DND-41 (cell line): ENCODE results near the gene DNASE2.

Experiments used
- ATAC-seq: fragments of 200-7000 bp; cut with Tn5 transposase; 3 replicates; pipeline ENCODE4 v1.9.1; 2021; ENCODE audit warnings: low read depth; ENCODE audit not compliant: insufficient read depth
- DNase-seq: peaks from one replicate; pipeline ENCODE4 v3.0.0-alpha.2; 2020
- H2AFZ ChIP-seq: 2 replicates; pipeline ENCODE4 v1.6.0; 2012; ENCODE audit warnings: low read depth, low read length
- H3K27ac ChIP-seq: 2 replicates; pipeline ENCODE4 v1.5.1; 2012; ENCODE audit warnings: low read length, inconsistent platforms
- H3K27me3 ChIP-seq: fragments of 200-600 bp; sonication (generic); 2 replicates; pipeline ENCODE4 v1.6.0; 2012; ENCODE audit warnings: low read length, mild to moderate bottlenecking, inconsistent platforms; ENCODE audit not compliant: insufficient read depth, poor library complexity
- H3K36me3 ChIP-seq: 2 replicates; pipeline ENCODE4 v1.5.1; 2012; ENCODE audit warnings: low read length, inconsistent platforms; ENCODE audit not compliant: insufficient read depth
- H3K4me1 ChIP-seq: 2 replicates; pipeline ENCODE4 v1.5.1; 2012; ENCODE audit warnings: mild to moderate bottlenecking, low read length; ENCODE audit not compliant: insufficient read depth
- H3K4me2 ChIP-seq: 2 replicates; pipeline ENCODE4 v1.6.0; 2012; ENCODE audit warnings: mild to moderate bottlenecking, moderate library complexity, low read length, inconsistent platforms; ENCODE audit not compliant: insufficient read depth
- H3K4me3 ChIP-seq, 2 experiments: fragments of 200-600 bp in 1 of 2; shearing (Covaris generic) in 1 of 2; 2 replicates each; pipeline ENCODE4 v1.5.1; 2012 to 2016; ENCODE audit warnings: inconsistent platforms in 2 of 2, low read length in 2 of 2, mild to moderate bottlenecking in 2 of 2, low read depth in 1 of 2, moderate library complexity in 1 of 2
- H3K79me2 ChIP-seq: 2 replicates; pipeline ENCODE4 v1.6.0; 2012; ENCODE audit warnings: low read length, inconsistent platforms; ENCODE audit not compliant: insufficient read depth
- H3K9ac ChIP-seq: 2 replicates; pipeline ENCODE4 v1.6.0; 2012; ENCODE audit warnings: low read depth, mild to moderate bottlenecking, inconsistent platforms, low read length, moderate library complexity
- H3K9me3 ChIP-seq: 2 replicates; pipeline ENCODE4 v1.5.1; 2012; ENCODE audit warnings: low read length, moderate library complexity, mild to moderate bottlenecking, inconsistent platforms; ENCODE audit not compliant: insufficient read depth, severe bottlenecking
- H4K20me1 ChIP-seq: 2 replicates; pipeline ENCODE4 v1.6.0; 2012; ENCODE audit warnings: low read length; ENCODE audit not compliant: insufficient read depth
- EZH2 ChIP-seq: IDR thresholded peaks from 3 replicates; pipeline ENCODE4 v1.6.1; 2012; ENCODE audit warnings: borderline replicate concordance, low read depth, mild to moderate bottlenecking, moderate library complexity, low read length, inconsistent platforms; ENCODE audit not compliant: severe bottlenecking
- TF ChIP-seq, protein P1 (sequence below): IDR thresholded peaks from 2 replicates; pipeline ENCODE4 v1.5.1; 2012; ENCODE audit warnings: borderline replicate concordance, low read length, moderate library complexity, mild to moderate bottlenecking; ENCODE audit not compliant: poor library complexity, severe bottlenecking; ENCODE audit errors: extremely low read depth

DNASE2 gene

DNA sequence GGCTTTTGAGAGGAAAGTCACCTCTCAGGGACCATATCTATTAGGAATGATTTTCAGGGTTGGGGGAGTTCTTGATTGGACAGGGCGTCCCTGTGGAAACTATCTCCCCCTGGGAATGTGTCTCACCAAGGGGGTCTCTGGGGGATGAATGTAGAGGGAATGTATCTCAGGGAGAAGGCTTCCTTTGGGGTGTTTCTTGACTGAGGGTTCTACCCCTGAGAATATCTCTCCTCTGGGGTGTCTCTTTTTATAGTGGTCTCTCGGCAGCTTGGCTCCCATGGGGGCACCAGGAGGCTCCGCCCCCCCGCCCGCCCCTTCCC lies 47.9 kb downstream of the DNASE2 start:
- peak overlapping the region; percentile 16 to 60; a peak in 3 of 4 replicates for H3K4me3 ChIP-seq
- no peak for DNase-seq

DNA sequence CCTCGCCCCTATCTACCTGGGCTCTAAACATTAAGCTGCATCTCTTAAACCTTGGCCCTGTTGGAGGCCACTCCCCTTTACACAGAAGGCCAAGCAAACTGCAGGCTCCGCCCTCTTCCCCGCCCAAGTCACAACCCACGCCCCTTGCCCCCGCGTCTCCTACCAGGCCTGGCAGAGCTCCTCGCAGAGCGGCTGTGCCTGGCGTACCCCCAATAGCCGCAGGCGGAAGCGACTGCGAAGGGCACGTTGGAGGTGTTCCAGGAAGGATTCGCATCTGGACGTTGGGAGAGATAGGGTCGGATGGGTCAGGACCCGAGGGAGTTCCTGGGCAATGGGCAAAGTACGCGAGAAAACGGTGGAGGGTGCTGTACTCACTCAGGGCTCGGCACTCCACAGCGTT lies 52.8 kb downstream of the DNASE2 start:
- H2AFZ ChIP-seq: peak overlapping the region; percentile 50; the same call in 1 of the 2 replicates

More for the DNA sequence above, 47.9 kb downstream of the DNASE2 start:
- Histone ChIP-seq H4K20me1 (peaks cover 7% of the 10 kb centered on the region), H3K27ac (peak overlapping the region; percentile 48; the same call in 1 of the 2 replicates), H3K9me3 (no peaks in the 10 kb centered on the region), H3K36me3 (no peaks in the 10 kb centered on the region), H3K27me3 (no peaks in the 10 kb centered on the region), H2AFZ (peak overlapping the region; percentile 47), H3K4me2 (peak overlapping the region; percentile 89), H3K4me1 (peaks cover 40% of the 10 kb centered on the region), H3K79me2 (no peaks in the 10 kb centered on the region), H3K9ac (peak overlapping the region; percentile 46)
- TF ChIP-seq, protein P1, sequence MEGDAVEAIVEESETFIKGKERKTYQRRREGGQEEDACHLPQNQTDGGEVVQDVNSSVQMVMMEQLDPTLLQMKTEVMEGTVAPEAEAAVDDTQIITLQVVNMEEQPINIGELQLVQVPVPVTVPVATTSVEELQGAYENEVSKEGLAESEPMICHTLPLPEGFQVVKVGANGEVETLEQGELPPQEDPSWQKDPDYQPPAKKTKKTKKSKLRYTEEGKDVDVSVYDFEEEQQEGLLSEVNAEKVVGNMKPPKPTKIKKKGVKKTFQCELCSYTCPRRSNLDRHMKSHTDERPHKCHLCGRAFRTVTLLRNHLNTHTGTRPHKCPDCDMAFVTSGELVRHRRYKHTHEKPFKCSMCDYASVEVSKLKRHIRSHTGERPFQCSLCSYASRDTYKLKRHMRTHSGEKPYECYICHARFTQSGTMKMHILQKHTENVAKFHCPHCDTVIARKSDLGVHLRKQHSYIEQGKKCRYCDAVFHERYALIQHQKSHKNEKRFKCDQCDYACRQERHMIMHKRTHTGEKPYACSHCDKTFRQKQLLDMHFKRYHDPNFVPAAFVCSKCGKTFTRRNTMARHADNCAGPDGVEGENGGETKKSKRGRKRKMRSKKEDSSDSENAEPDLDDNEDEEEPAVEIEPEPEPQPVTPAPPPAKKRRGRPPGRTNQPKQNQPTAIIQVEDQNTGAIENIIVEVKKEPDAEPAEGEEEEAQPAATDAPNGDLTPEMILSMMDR: no peak
- no peak for TF ChIP-seq EZH2
- ATAC-seq: no peak

DNA sequence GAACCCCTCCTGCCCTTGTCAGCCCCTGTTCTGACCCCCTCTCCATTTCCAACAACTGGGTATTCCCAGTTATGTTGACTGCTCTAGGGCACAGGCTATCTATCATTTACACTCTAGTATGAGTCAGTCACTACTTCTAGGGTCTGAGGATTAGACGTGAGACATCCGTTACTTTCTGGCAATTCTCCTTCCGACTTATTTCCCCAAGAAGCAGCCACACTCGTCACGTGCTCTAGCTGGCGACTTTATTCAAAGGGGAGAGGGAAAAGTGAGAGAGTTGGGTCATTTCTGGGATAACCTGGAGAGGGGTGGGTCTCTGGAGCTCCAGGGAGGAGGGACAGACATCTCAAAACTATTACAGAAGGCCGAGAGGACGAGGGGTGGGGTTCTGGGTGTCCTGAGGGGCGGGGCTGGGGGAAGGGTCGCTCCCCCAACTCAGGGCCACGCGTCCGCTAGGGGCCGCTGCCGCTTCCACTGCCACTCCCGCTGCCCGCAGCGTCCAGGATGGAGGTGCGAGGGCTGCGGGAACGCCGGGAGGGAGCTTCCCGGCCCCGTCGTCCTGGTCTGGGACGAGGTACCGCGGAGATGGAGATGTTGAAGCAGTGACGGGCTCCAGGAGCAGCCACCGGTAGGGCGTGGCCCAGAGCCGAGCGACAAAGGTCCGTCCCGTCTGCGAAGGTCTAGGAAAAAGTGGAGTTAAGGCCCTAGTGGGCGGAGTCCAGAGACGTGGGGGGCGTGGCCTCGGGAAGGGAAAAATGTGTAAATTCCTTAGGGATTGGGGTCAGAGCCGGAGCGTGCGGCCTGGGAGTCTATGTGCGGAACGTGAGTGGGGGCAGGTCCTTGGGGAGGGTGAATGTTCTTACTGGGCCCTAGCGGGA lies 55.8 kb downstream of the DNASE2 start:
- DNase-seq (no peak), ATAC-seq (no peak)
- Histone ChIP-seq H3K79me2 (no peaks in the 10 kb centered on the region), H2AFZ (no peak overlapping the region), H4K20me1 (no peaks in the 10 kb centered on the region), H3K27ac (no peak overlapping the region), H3K27me3 (no peaks in the 10 kb centered on the region), H3K4me3 (no peak overlapping the region), H3K9me3 (no peaks in the 10 kb centered on the region), H3K36me3 (no peaks in the 10 kb centered on the region), H3K9ac (no peak overlapping the region), H3K4me2 (no peak overlapping the region), H3K4me1 (peaks cover 7% of the 10 kb centered on the region)
- TF ChIP-seq EZH2: no peak
- TF ChIP-seq, protein P1: no peak

More for the DNA sequence above, 52.8 kb downstream of the DNASE2 start:
- Histone ChIP-seq H3K27me3 (no peaks in the 10 kb centered on the region), H3K9me3 (no peaks in the 10 kb centered on the region), H3K4me2 (peak overlapping the region; percentile 64), H3K27ac (no peak overlapping the region; the same call in 1 of the 2 replicates), H3K36me3 (no peaks in the 10 kb centered on the region), H4K20me1 (peaks cover 7% of the 10 kb centered on the region), H3K79me2 (no peaks in the 10 kb centered on the region), H3K4me3 (peak overlapping the region in 1 of 2 experiments; percentile 47; a peak in 2 of 4 replicates), H3K4me1 (peaks cover 19% of the 10 kb centered on the region), H3K9ac (peak overlapping the region; percentile 13)
- DNase-seq: peak; percentile 85
- peak; percentile 93 for ATAC-seq
- TF ChIP-seq, protein P1: no peak
- TF ChIP-seq EZH2: no peak
